H1 (cell line): Measurements from ENCODE around the gene CDC14B. TPM values are rescaled to one million over a fixed set of nuclear protein-coding genes. Genes with fewer than 3 reads are reported as not detected.

Experiments used
- CTCF ChIA-PET: fragments of 300-600 bp; sonication (Branson Sonifier 250); formaldehyde crosslinking; loops from one replicate; lab custom pipeline; 2021; ENCODE audit not compliant: partially characterized antibody; lab: Charles Lee
- POLR2A ChIA-PET: fragments of 300-600 bp; sonication (Branson Sonifier 250); formaldehyde crosslinking; loops from one replicate; lab custom pipeline; 2021; ENCODE audit warnings: inconsistent platforms; ENCODE audit not compliant: partially characterized antibody; lab: Charles Lee
- DNase-seq, 2 experiments: peaks; one replicate each; pipeline versions ENCODE4 v3.0.0 to v3.0.0-alpha.2; 2010 to 2022; ENCODE audit warnings: low spot score in 2 of 2, low read depth in 1 of 2, mixed read lengths in 1 of 2
- FAIRE-seq: peaks from 2 replicates; lab custom pipeline; 2011; peaks lifted over from hg19 to GRCh38; lab: Jason Lieb, UNC
- H2AFZ ChIP-seq: 2 replicates; pipeline ENCODE4 v1.8.1; 2012; ENCODE audit warnings: low read length, inconsistent platforms
- H2AK5ac ChIP-seq: 2 replicates; pipeline ENCODE4 v1.6.1; 2013; ENCODE audit warnings: low read depth, low read length
- H2BK120ac ChIP-seq: replicated peaks from 2 replicates; pipeline ENCODE3; 2013; ENCODE audit warnings: low read depth, low read length, inconsistent platforms
- H2BK12ac ChIP-seq: 2 replicates; pipeline ENCODE4 v1.6.1; 2013; ENCODE audit warnings: low read depth, low read length
- H2BK15ac ChIP-seq: 2 replicates; pipeline ENCODE4 v1.6.1; 2013; ENCODE audit warnings: low read length
- H2BK20ac ChIP-seq: 2 replicates; pipeline ENCODE4 v1.6.1; 2013; ENCODE audit warnings: low read length
- H2BK5ac ChIP-seq: 2 replicates; pipeline ENCODE4 v1.6.1; 2013; ENCODE audit warnings: low read depth, low read length
- H3K14ac ChIP-seq: 2 replicates; pipeline ENCODE4 v1.6.1; 2013; ENCODE audit warnings: inconsistent platforms; ENCODE audit not compliant: insufficient read length
- H3K18ac ChIP-seq: 2 replicates; pipeline ENCODE4 v1.6.1; 2013; ENCODE audit warnings: low read length; ENCODE audit errors: extremely low read depth
- H3K23ac ChIP-seq: 2 replicates; pipeline ENCODE4 v1.6.1; 2013; ENCODE audit warnings: inconsistent platforms; ENCODE audit not compliant: insufficient read length
- H3K23me2 ChIP-seq: 2 replicates; pipeline ENCODE4 v1.6.1; 2013; ENCODE audit warnings: low read depth, low read length
- H3K27ac ChIP-seq: 2 replicates; pipeline ENCODE4 v1.6.1; 2011; ENCODE audit warnings: low read depth, low read length, inconsistent platforms
- H3K27me3 ChIP-seq, 4 experiments: replicated peaks in 1 of 4; 1 replicate in 1 of 4; 2 replicates in 3 of 4; pipeline versions ENCODE4 v1.6.1 to v1.8.1; 2011 to 2013; ENCODE audit warnings: low read length in 3 of 4, mild to moderate bottlenecking in 3 of 4, inconsistent platforms in 2 of 4, mixed read lengths in 2 of 4, moderate library complexity in 1 of 4; ENCODE audit not compliant: control insufficient read depth in 3 of 4, insufficient read depth in 3 of 4; ENCODE audit errors: extremely low read depth in 1 of 4
- H3K36me3 ChIP-seq, 4 experiments: 2 replicates each; pipeline versions ENCODE4 v1.6.1 to v1.8.1; 2011 to 2013; ENCODE audit warnings: mild to moderate bottlenecking in 4 of 4, low read length in 3 of 4, moderate library complexity in 2 of 4, control low read depth in 1 of 4, inconsistent platforms in 1 of 4; ENCODE audit not compliant: insufficient read depth in 4 of 4, control insufficient read depth in 2 of 4
- H3K4ac ChIP-seq: replicated peaks from 2 replicates; pipeline ENCODE3; 2013; ENCODE audit warnings: low read length, low read depth, mixed read lengths, inconsistent platforms; ENCODE audit not compliant: insufficient read length
- H3K4me1 ChIP-seq, 4 experiments: replicated peaks in 1 of 4; 1 replicate in 1 of 4; 2 replicates in 3 of 4; pipeline versions ENCODE4 v1.6.1 to v1.8.1; 2011 to 2013; ENCODE audit warnings: low read length in 3 of 4, inconsistent platforms in 2 of 4, mixed read lengths in 1 of 4; ENCODE audit not compliant: insufficient read depth in 4 of 4, control insufficient read depth in 3 of 4
- H3K4me2 ChIP-seq, 2 experiments: 2 replicates each; pipeline versions ENCODE4 v1.6.1 to v1.8.1; 2011 to 2013; ENCODE audit warnings: low read depth in 2 of 2, low read length in 2 of 2, control low read depth in 1 of 2, inconsistent platforms in 1 of 2, mild to moderate bottlenecking in 1 of 2; ENCODE audit not compliant: insufficient read depth in 1 of 2
- H3K4me3 ChIP-seq, 4 experiments: fragments of 200-600, 300-600 bp in 1 of 4; sonication (generic), shearing (Covaris generic), sonication (Bioruptor Twin) in 1 of 4; 2 replicates each; pipeline versions ENCODE4 v1.5.1 to v1.8.1; 2011 to 2016; ENCODE audit warnings: low read length in 4 of 4, low read depth in 3 of 4, control low read depth in 2 of 4, inconsistent platforms in 2 of 4, mild to moderate bottlenecking in 2 of 4, mixed read lengths in 1 of 4, moderate library complexity in 1 of 4; ENCODE audit not compliant: insufficient read depth in 2 of 4; ENCODE audit errors: extremely low read depth in 1 of 4
- H3K56ac ChIP-seq: replicated peaks from 2 replicates; pipeline ENCODE3; 2013; ENCODE audit warnings: low read depth, mild to moderate bottlenecking, mixed read lengths, low read length, inconsistent platforms; ENCODE audit not compliant: insufficient read length
- H3K79me1 ChIP-seq: 2 replicates; pipeline ENCODE4 v1.6.1; 2013; ENCODE audit warnings: low read depth, low read length, control low read depth
- H3K79me2 ChIP-seq, 2 experiments: 2 replicates each; pipeline versions ENCODE4 v1.6.1 to v1.8.1; 2012 to 2013; ENCODE audit warnings: low read length in 2 of 2, mild to moderate bottlenecking in 2 of 2, inconsistent platforms in 1 of 2; ENCODE audit not compliant: insufficient read depth in 2 of 2, control insufficient read depth in 1 of 2
- H3K9ac ChIP-seq, 4 experiments: replicated peaks in 1 of 4; 1 replicate in 1 of 4; 2 replicates in 3 of 4; pipeline versions ENCODE4 v1.6.1 to v1.8.1; 2011 to 2013; ENCODE audit warnings: low read depth in 3 of 4, low read length in 3 of 4, control low read depth in 2 of 4, mild to moderate bottlenecking in 2 of 4, moderate library complexity in 2 of 4, inconsistent platforms in 1 of 4; ENCODE audit errors: extremely low read depth in 1 of 4
- H3K9me3 ChIP-seq, 2 experiments: 2 replicates each; pipeline versions ENCODE4 v1.6.1 to v1.8.1; 2012 to 2013; ENCODE audit warnings: mild to moderate bottlenecking in 2 of 2, moderate library complexity in 2 of 2, control low read depth in 1 of 2, inconsistent platforms in 1 of 2, low read depth in 1 of 2, low read length in 1 of 2, mixed read lengths in 1 of 2; ENCODE audit not compliant: insufficient read depth in 2 of 2
- H4K20me1 ChIP-seq, 2 experiments: replicated peaks in 1 of 2; 2 replicates each; pipeline versions ENCODE3 to v1.8.1; 2011 to 2013; ENCODE audit warnings: inconsistent platforms in 2 of 2, low read length in 2 of 2, mild to moderate bottlenecking in 1 of 2; ENCODE audit not compliant: insufficient read depth in 2 of 2, control insufficient read depth in 1 of 2
- H4K5ac ChIP-seq: 2 replicates; pipeline ENCODE4 v1.6.1; 2013; ENCODE audit warnings: low read length, low read depth, mixed read lengths, inconsistent platforms; ENCODE audit not compliant: insufficient read length
- H4K8ac ChIP-seq: 2 replicates; pipeline ENCODE4 v1.8.0; 2013; ENCODE audit warnings: mild to moderate bottlenecking, moderate library complexity, low read length, inconsistent platforms; ENCODE audit not compliant: insufficient read depth; ENCODE audit errors: extremely low read depth
- H4K91ac ChIP-seq: replicated peaks from 2 replicates; pipeline ENCODE3; 2013; ENCODE audit warnings: low read length, mixed read lengths, inconsistent platforms; ENCODE audit not compliant: insufficient read length
- ATF2 ChIP-seq: IDR thresholded peaks from 2 replicates; pipeline ENCODE4 v1.6.1; 2012; ENCODE audit warnings: low read length, inconsistent platforms
- CEBPB ChIP-seq: IDR thresholded peaks from 2 replicates; pipeline ENCODE4 v1.6.1; 2012; ENCODE audit warnings: low read depth, low read length
- CHD1 ChIP-seq: IDR thresholded peaks from 2 replicates; pipeline ENCODE4 v1.6.1; 2012; ENCODE audit warnings: low read depth, low read length, improper control_type of control experiment
- EZH2 ChIP-seq: fragments of 200-600 bp; sonication (generic); IDR thresholded peaks from 2 replicates; pipeline ENCODE4 v1.7.1; 2012; ENCODE audit warnings: low read depth, mild to moderate bottlenecking, moderate library complexity, low read length, inconsistent platforms; ENCODE audit not compliant: severe bottlenecking
- HDAC2 ChIP-seq, 2 experiments: fragments of 300-600 bp in 1 of 2; sonication (generic) in 1 of 2; IDR thresholded peaks; 2 replicates each; pipeline ENCODE4 v1.6.1; 2011 to 2012; ENCODE audit warnings: low read depth in 2 of 2, low read length in 2 of 2, mild to moderate bottlenecking in 2 of 2, moderate library complexity in 2 of 2, borderline replicate concordance in 1 of 2, inconsistent platforms in 1 of 2
- RBBP5 ChIP-seq: IDR thresholded peaks from 2 replicates; pipeline ENCODE4 v1.7.1; 2012; ENCODE audit warnings: low read depth, mild to moderate bottlenecking, inconsistent platforms, low read length, moderate library complexity, borderline replicate concordance
- SIRT6 ChIP-seq: IDR thresholded peaks from one replicate; pipeline ENCODE4 v1.7.1; 2012; ENCODE audit warnings: low read length, inconsistent platforms
- SRF ChIP-seq: IDR thresholded peaks from 2 replicates; pipeline ENCODE4 v1.6.1; 2011; ENCODE audit warnings: mild to moderate bottlenecking, low read depth, low read length, moderate library complexity
- YY1 ChIP-seq: IDR thresholded peaks from 2 replicates; pipeline ENCODE4 v1.6.1; 2011; ENCODE audit warnings: low read depth, mild to moderate bottlenecking, low read length
- WGBS, 2 experiments: shearing (Covaris generic) in 1 of 2; methylation state at CpG; one replicate each; pipeline versions ENCODE4 v1.1.6 to v1.1.7; 2013 to 2015; ENCODE audit warnings: low lambda C conversion rate in 2 of 2, mixed read lengths in 2 of 2, inconsistent platforms in 1 of 2, low coverage in 1 of 2, missing lambda C conversion rate in 1 of 2; ENCODE audit not compliant: insufficient replicate concordance in 2 of 2, insufficient coverage in 1 of 2, insufficient read length in 1 of 2; ENCODE audit errors: extremely low coverage in 1 of 2, missing lambda C conversion rate in 1 of 2; 5-methylcytosine and 5-hydroxymethylcytosine counted together
- polyA plus RNA-seq, 7 experiments: library from polyadenylated mRNA; depleted of rRNA in 3 of 7; stranded (reverse) in 5 of 7; unstranded in 2 of 7; fragments of >200 nt in 5 of 7; fragments of 200-250 nt in 2 of 7; gene quantifications; 1 replicate in 5 of 7; 2 replicates in 1 of 7; 4 replicates in 1 of 7; pipeline versions ENCODE4 v1.2.1 to v1.2.3, GENCODE V29; 2011 to 2013; ENCODE audit warnings: missing spikeins in 2 of 7, mixed read lengths in 2 of 7
- total RNA-seq: library from RNA; stranded (reverse); fragmentation: NEBNext Ultra II Directional; extraction: Animal tissue kit (Norgen Biotek cat#: 25700); gene quantifications from 2 replicates; pipeline ENCODE4 v1.2.1, GENCODE V29; 2021
- TF ChIP-seq, protein P1 (sequence below), 3 experiments: IDR thresholded peaks; 1 replicate in 2 of 3; 2 replicates in 1 of 3; pipeline versions ENCODE4 v1.5.1 to v1.6.1; 2011; ENCODE audit warnings: low read length in 3 of 3, mild to moderate bottlenecking in 3 of 3, inconsistent platforms in 2 of 3, low read depth in 1 of 3, moderate library complexity in 1 of 3; ENCODE audit not compliant: insufficient read depth in 1 of 3; ENCODE audit errors: control extremely low read depth in 1 of 3

Gene CDC14B
- total and polyA plus RNA-seq, 2 of the 8 experiments (the other 6 are each of a cell fraction or from before 2014, with no cell fraction given), result 17.2 to 44.6 TPM

DNA sequence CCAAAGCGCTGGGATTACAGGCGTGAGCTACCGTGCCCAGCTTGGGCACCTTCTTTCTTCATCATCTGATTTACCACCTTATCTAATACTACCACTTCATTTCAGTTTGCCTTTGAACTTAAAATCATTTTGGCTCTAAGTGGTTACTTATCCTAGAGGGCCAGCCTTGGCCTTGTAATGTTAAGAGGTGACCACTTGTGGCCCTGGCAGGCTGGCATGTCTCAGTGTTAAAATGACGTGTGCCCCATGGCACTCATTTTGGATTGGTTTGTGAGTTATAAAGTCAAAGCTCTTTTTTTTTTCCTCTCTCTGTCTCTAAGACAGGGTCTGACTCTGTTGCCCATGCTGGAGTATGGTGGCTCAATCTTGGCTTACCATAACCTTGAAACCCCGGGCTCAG is 151.9 kb downstream of the CDC14B start:
- H3K27me3 ChIP-seq, result no peaks in the 10 kb centered on the region
- H3K27ac ChIP-seq, result no peak overlapping the region
- H3K9ac ChIP-seq, result no peak overlapping the region
- H4K20me1 ChIP-seq, result no peaks in the 10 kb centered on the region
- H2BK20ac ChIP-seq, result no peak overlapping the region
- H3K4ac ChIP-seq, result no peak overlapping the region
- 96% methylated on average over 5 of the region's 5 CpGs; no CpG with 5 or more reads in 1 of the 2 experiments for WGBS, 2 experiments
- H3K79me1 ChIP-seq, result no peaks in the 10 kb centered on the region
- ChIA-PET POLR2A (no interaction called here), CTCF (interaction anchor here (0.8 kb wide), 1 partner anchor 25 kb away, joined by 3 read pairs; no protein-coding TSS in a partner anchor)
- no peak overlapping the region for H3K56ac ChIP-seq
- no peak overlapping the region for H2BK120ac ChIP-seq
- no peak overlapping the region for H2AFZ ChIP-seq
- no peak overlapping the region for H3K14ac ChIP-seq
- H2BK12ac ChIP-seq, result no peak overlapping the region
- no peak overlapping the region for H2BK5ac ChIP-seq
- no peak for FAIRE-seq
- peaks cover 0 to 6% (median 2%) of the 10 kb centered on the region in 4 experiments; a peak in 3 of 7 replicates for H3K4me1 ChIP-seq
- H3K79me2 ChIP-seq, result no peaks in the 10 kb centered on the region
- no peaks in the 10 kb centered on the region for H3K23me2 ChIP-seq
- no peak overlapping the region for H2AK5ac ChIP-seq
- no peak overlapping the region for H3K23ac ChIP-seq
- no peak overlapping the region for H3K4me2 ChIP-seq
- no peaks in the 10 kb centered on the region for H3K9me3 ChIP-seq
- H3K4me3 ChIP-seq, result no peak overlapping the region
- H3K18ac ChIP-seq, result no peak overlapping the region
- H3K36me3 ChIP-seq, result peaks cover 0 to 31% (median 8%) of the 10 kb centered on the region in 4 experiments; a peak in 5 of 8 replicates
- no peak overlapping the region for H4K5ac ChIP-seq
- DNase-seq, result no peak
- H4K8ac ChIP-seq, result no peak overlapping the region
- H4K91ac ChIP-seq, result no peak overlapping the region
- no peak overlapping the region for H2BK15ac ChIP-seq
- no peak for TF ChIP-seq SRF
- no peak for TF ChIP-seq ATF2
- no peak for TF ChIP-seq SIRT6
- no peak for TF ChIP-seq RBBP5
- TF ChIP-seq HDAC2 (IDR thresholded peaks at IDR 0.05; ENCODE audit: borderline replicate concordance in 1 of 2, low read depth in 2 of 2, low read length in 2 of 2), result no peak
- TF ChIP-seq, protein P1, sequence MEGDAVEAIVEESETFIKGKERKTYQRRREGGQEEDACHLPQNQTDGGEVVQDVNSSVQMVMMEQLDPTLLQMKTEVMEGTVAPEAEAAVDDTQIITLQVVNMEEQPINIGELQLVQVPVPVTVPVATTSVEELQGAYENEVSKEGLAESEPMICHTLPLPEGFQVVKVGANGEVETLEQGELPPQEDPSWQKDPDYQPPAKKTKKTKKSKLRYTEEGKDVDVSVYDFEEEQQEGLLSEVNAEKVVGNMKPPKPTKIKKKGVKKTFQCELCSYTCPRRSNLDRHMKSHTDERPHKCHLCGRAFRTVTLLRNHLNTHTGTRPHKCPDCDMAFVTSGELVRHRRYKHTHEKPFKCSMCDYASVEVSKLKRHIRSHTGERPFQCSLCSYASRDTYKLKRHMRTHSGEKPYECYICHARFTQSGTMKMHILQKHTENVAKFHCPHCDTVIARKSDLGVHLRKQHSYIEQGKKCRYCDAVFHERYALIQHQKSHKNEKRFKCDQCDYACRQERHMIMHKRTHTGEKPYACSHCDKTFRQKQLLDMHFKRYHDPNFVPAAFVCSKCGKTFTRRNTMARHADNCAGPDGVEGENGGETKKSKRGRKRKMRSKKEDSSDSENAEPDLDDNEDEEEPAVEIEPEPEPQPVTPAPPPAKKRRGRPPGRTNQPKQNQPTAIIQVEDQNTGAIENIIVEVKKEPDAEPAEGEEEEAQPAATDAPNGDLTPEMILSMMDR (IDR thresholded peaks at IDR 0.05; ENCODE audit: control extremely low read depth in 1 of 3, insufficient read depth in 1 of 3, low read depth in 1 of 3, low read length in 3 of 3), result no peak
- TF ChIP-seq CHD1, result no peak
- no peak for TF ChIP-seq CEBPB
- TF ChIP-seq YY1, result no peak
- no peak for TF ChIP-seq EZH2
